Neuronal stem cell (in vitro differentiated cells): ENCODE results near the gene CLDN3. TPM values are rescaled to one million over a fixed set of nuclear protein-coding genes. Genes with fewer than 3 reads are reported as not detected.

ENCODE experiments used
- DNase-seq: peaks from one replicate; pipeline ENCODE4 v3.0.0-alpha.2; 2013; ENCODE audit warnings: low spot score
- H2AFZ ChIP-seq: one replicate; pipeline ENCODE4 v1.6.1; 2013; ENCODE audit warnings: mild to moderate bottlenecking, low read length, inconsistent platforms
- H2AK5ac ChIP-seq: 2 replicates; pipeline ENCODE4 v1.6.1; 2013; ENCODE audit warnings: low read depth, mild to moderate bottlenecking, inconsistent platforms, low read length, moderate library complexity, mixed read lengths
- H2BK120ac ChIP-seq: 2 replicates; pipeline ENCODE4 v1.6.1; 2013; ENCODE audit warnings: low read depth, mild to moderate bottlenecking, inconsistent platforms, low read length, moderate library complexity, mixed read lengths
- H2BK12ac ChIP-seq: one replicate; pipeline ENCODE4 v1.6.1; 2013; ENCODE audit warnings: low read length, inconsistent platforms
- H2BK15ac ChIP-seq: 2 replicates; pipeline ENCODE4 v1.6.1; 2013; ENCODE audit warnings: mild to moderate bottlenecking, low read length, inconsistent platforms, mixed read lengths
- H2BK5ac ChIP-seq: one replicate; pipeline ENCODE4 v1.6.1; 2013; ENCODE audit warnings: inconsistent platforms, mild to moderate bottlenecking, low read length, moderate library complexity
- H3K14ac ChIP-seq: one replicate; pipeline ENCODE4 v1.6.1; 2013; ENCODE audit warnings: low read length, inconsistent platforms
- H3K18ac ChIP-seq: 2 replicates; pipeline ENCODE4 v1.6.1; 2013; ENCODE audit warnings: low read length, inconsistent platforms
- H3K23ac ChIP-seq: 2 replicates; pipeline ENCODE4 v1.6.1; 2013; ENCODE audit warnings: low read depth, mild to moderate bottlenecking, mixed read lengths, low read length, inconsistent platforms; ENCODE audit not compliant: poor library complexity
- H3K27ac ChIP-seq: replicated peaks from 3 replicates; pipeline ENCODE4 v1.5.1; 2013; ENCODE audit warnings: low read length, inconsistent platforms
- H3K27me3 ChIP-seq, 3 experiments: 2 replicates each; pipeline ENCODE4 v1.6.1; 2013; ENCODE audit warnings: low read length in 3 of 3, mild to moderate bottlenecking in 2 of 3, inconsistent platforms in 1 of 3, low read depth in 1 of 3, mixed read lengths in 1 of 3, moderate library complexity in 1 of 3; ENCODE audit not compliant: control insufficient read depth in 3 of 3, insufficient read depth in 3 of 3
- H3K36me3 ChIP-seq, 2 donors: replicated peaks in 1 of 2; 2 replicates each; pipeline ENCODE4 v1.6.1; 2013; ENCODE audit warnings: low read length in 2 of 2; ENCODE audit not compliant: control insufficient read depth in 2 of 2, insufficient read depth in 2 of 2
- H3K4ac ChIP-seq: 2 replicates; pipeline ENCODE4 v1.6.1; 2013; ENCODE audit warnings: inconsistent platforms, mild to moderate bottlenecking, low read length, moderate library complexity
- H3K4me1 ChIP-seq, 2 donors: 1 replicate in 1 of 2; 2 replicates in 1 of 2; pipeline ENCODE4 v1.6.1; 2013; ENCODE audit warnings: low read length in 2 of 2, low read depth in 1 of 2; ENCODE audit not compliant: control insufficient read depth in 2 of 2, insufficient read depth in 1 of 2
- H3K4me2 ChIP-seq: one replicate; pipeline ENCODE4 v1.6.1; 2013; ENCODE audit warnings: mild to moderate bottlenecking, low read length, inconsistent platforms; ENCODE audit not compliant: insufficient read depth, poor library complexity, severe bottlenecking
- H3K4me3 ChIP-seq, 2 donors: 2 replicates each; pipeline ENCODE4 v1.5.1; 2013; ENCODE audit warnings: low read length in 2 of 2, mild to moderate bottlenecking in 2 of 2, inconsistent platforms in 1 of 2, moderate library complexity in 1 of 2
- H3K79me1 ChIP-seq: one replicate; pipeline ENCODE4 v1.6.1; 2013; ENCODE audit warnings: low read depth, mild to moderate bottlenecking, inconsistent platforms, low read length, moderate library complexity
- H3K9ac ChIP-seq: one replicate; pipeline ENCODE4 v1.6.1; 2013; ENCODE audit warnings: mild to moderate bottlenecking, low read depth, low read length, inconsistent platforms; ENCODE audit not compliant: poor library complexity
- H3K9me3 ChIP-seq, 2 donors: replicated peaks in 1 of 2; 2 replicates each; pipeline versions ENCODE3 to v1.6.1; 2013; ENCODE audit warnings: low read length in 2 of 2, mild to moderate bottlenecking in 2 of 2, inconsistent platforms in 1 of 2, low read depth in 1 of 2, mixed read lengths in 1 of 2, moderate library complexity in 1 of 2; ENCODE audit not compliant: control insufficient read depth in 2 of 2, insufficient read depth in 1 of 2
- H4K8ac ChIP-seq: one replicate; pipeline ENCODE4 v1.6.1; 2013; ENCODE audit warnings: low read depth, mild to moderate bottlenecking, inconsistent platforms, low read length, moderate library complexity
- H4K91ac ChIP-seq: one replicate; pipeline ENCODE4 v1.6.1; 2013; ENCODE audit warnings: low read length, low read depth, mild to moderate bottlenecking, inconsistent platforms; ENCODE audit not compliant: poor library complexity
- WGBS, 2 donors: extraction: QIAGEN DNeasy Blood & Tissue Kit; methylation state at CpG; one replicate each; pipeline ENCODE4 v1.1.7; 2013; ENCODE audit warnings: missing lambda C conversion rate in 2 of 2, mixed read lengths in 1 of 2; ENCODE audit not compliant: insufficient read length in 2 of 2, insufficient replicate concordance in 1 of 2; ENCODE audit errors: extremely low coverage in 2 of 2; 5-methylcytosine and 5-hydroxymethylcytosine counted together
- polyA plus RNA-seq, 2 experiments: library from polyadenylated mRNA; stranded (reverse); fragments of 200-250 nt; gene quantifications; one replicate each; pipeline ENCODE4 v1.2.3, GENCODE V29; 2013

Gene CLDN3
- polyA plus RNA-seq (2013, experiment 1 of 2), result 13.8 TPM
- polyA plus RNA-seq (2013, experiment 2 of 2), result 13.7 TPM

DNA sequence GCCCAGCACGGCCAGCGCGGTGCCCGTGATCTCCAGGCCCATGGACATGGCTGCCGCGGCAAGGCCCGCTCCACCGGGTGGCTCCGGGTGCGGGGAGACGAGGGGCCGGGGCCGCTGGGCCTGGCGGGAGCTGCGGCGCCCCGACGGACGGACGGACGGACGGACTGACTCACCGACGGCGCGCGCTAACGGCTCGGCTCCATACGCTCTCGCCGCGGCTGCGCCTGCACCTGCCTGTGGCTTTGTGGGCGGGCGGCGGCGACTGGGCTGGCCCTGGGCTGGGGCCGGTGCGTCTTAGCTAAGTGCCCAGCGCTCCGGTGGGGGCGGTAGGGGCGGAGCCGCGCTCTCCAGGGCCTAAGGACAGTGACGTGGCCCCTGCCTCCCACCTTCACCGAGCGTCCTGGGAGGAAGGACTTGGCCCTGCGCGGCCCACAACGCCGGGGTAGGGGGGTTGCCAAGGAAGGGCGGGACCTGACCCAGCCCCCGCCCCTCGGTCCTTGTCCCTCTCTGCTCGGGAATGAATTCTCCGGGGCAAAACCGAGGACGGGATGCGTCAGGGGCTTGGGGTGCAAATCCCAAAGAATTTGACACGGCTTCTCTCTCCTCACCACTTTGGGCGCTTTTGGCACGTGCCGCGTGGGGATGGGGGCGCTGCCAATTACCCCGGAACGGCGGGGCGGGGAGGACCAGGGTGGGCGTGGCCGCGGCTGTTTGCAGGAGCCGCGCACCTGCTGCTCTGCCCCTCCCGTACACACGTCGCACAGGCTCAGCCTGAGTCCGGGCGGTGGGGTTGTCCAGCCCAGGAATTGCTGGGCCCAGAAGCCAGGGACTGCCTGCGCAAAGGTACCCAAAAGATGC, at the start of gene CLDN3:
TSS of gene CLDN3 (minus strand) at position 269 of the 858 bp plus-strand sequence. CDS start at position 48, 221 bp downstream.
- no CpG with 5 or more reads among the region's 82 CpGs for WGBS, 2 donors

GRCh38 chr7:73817121-73817520, 47.1 kb upstream of the CLDN3 start:
- Histone ChIP-seq H3K4me3 (no peak overlapping the region), H2BK120ac (no peak overlapping the region), H2BK12ac (no peak overlapping the region), H3K36me3 (no peaks in the 10 kb centered on the region), H3K4me1 (no peaks in the 10 kb centered on the region), H3K4me2 (no peak overlapping the region), H2AFZ (no peak overlapping the region), H3K27me3 (no peaks in the 10 kb centered on the region), H2AK5ac (no peak overlapping the region), H3K4ac (no peak overlapping the region), H4K8ac (no peak overlapping the region), H3K14ac (no peak overlapping the region), H3K79me1 (no peaks in the 10 kb centered on the region), H3K9ac (no peak overlapping the region), H3K9me3 (no peaks in the 10 kb centered on the region), H3K23ac (no peak overlapping the region), H3K27ac (no peak overlapping the region), H2BK15ac (no peak overlapping the region), H2BK5ac (peak overlapping the region; percentile 39), H3K18ac (no peak overlapping the region), H4K91ac (no peak overlapping the region)
- WGBS, 2 donors, result no CpG with 5 or more reads among the region's 6 CpGs
- no peak for DNase-seq

More for the DNA sequence above, at the start of gene CLDN3:
- Histone ChIP-seq H2AK5ac (peak within 1 kb of the TSS; percentile 99), H3K36me3 (no peaks in the 10 kb centered on the region), H2BK5ac (peak within 1 kb of the TSS; percentile 75), H4K8ac (peak within 1 kb of the TSS; percentile 52), H3K4ac (peak within 1 kb of the TSS; percentile 76), H3K23ac (peak within 1 kb of the TSS; percentile 99), H3K27ac (peak within 1 kb of the TSS; percentile 54), H4K91ac (peak within 1 kb of the TSS; percentile 97), H3K4me3 (peak within 1 kb of the TSS; percentile 15 to 75), H3K9ac (peak within 1 kb of the TSS; percentile 91), H3K9me3 (peaks cover 0 to 3% of the 10 kb centered on the region in 2 donors), H2AFZ (peak within 1 kb of the TSS; percentile 85), H3K14ac (peak within 1 kb of the TSS; percentile 100), H3K79me1 (no peaks in the 10 kb centered on the region), H2BK120ac (peak within 1 kb of the TSS; percentile 41), H3K4me1 (peaks cover 0 to 9% of the 10 kb centered on the region in 2 donors), H3K27me3 (peaks cover 0 to 45% (median 15%) of the 10 kb centered on the region in 3 experiments), H3K18ac (peak within 1 kb of the TSS; percentile 99), H2BK15ac (peak within 1 kb of the TSS; percentile 96), H3K4me2 (peak within 1 kb of the TSS; percentile 89), H2BK12ac (peak within 1 kb of the TSS; percentile 47)
- DNase-seq, result peak; percentile 73

- no CpG with 5 or more reads among the region's 8 CpGs for WGBS, 2 donors
Observed at GRCh38 chr7:73815436-73815835, 45.4 kb upstream of the CLDN3 start.

DNA sequence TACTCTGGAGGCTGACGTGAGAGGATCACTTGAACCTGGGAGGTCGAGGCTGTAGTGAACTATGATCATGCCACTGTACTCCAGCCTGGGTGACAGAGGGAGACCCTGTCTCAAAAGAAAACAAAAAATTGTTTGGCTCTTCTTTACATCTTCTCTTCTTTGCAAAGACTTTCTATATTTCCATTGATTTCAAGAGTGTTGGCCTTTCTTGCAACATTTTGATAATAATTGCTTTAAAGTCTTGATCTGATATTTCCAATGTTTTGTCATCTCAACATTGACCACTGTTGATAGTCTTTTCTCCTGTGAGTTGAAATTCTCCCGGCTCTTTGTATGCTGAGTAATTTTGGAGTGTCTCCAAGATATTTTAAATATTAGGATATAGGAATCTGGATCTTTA, 42.9 kb upstream of the CLDN3 start:
- no CpG with 5 or more reads among the region's 3 CpGs for WGBS, 2 donors
- H2BK120ac ChIP-seq, result no peak overlapping the region
- H2BK5ac ChIP-seq, result no peak overlapping the region
- H3K79me1 ChIP-seq, result no peaks in the 10 kb centered on the region
- no peaks in the 10 kb centered on the region for H3K36me3 ChIP-seq
- no peak overlapping the region for H2BK15ac ChIP-seq
- no peaks in the 10 kb centered on the region for H3K27me3 ChIP-seq
- H3K9me3 ChIP-seq, result no peaks in the 10 kb centered on the region
- no peak overlapping the region for H2AFZ ChIP-seq
- H3K27ac ChIP-seq, result no peak overlapping the region
- H3K4me1 ChIP-seq, result peaks cover 0 to 2% of the 10 kb centered on the region in 2 donors
- H3K23ac ChIP-seq, result no peak overlapping the region
- H2BK12ac ChIP-seq, result no peak overlapping the region
- H3K14ac ChIP-seq, result no peak overlapping the region
- H4K8ac ChIP-seq, result no peak overlapping the region
- no peak overlapping the region for H3K4me3 ChIP-seq
- H3K4me2 ChIP-seq, result no peak overlapping the region
- no peak overlapping the region for H3K18ac ChIP-seq
- H3K4ac ChIP-seq, result no peak overlapping the region
- no peak overlapping the region for H2AK5ac ChIP-seq
- no peak for DNase-seq
- H3K9ac ChIP-seq, result no peak overlapping the region
- no peak overlapping the region for H4K91ac ChIP-seq

More at GRCh38 chr7:73815436-73815835, 45.4 kb upstream of the CLDN3 start:
- peak overlapping the region; percentile 65 for H2BK15ac ChIP-seq
- H3K4me3 ChIP-seq, result no peak overlapping the region
- no peaks in the 10 kb centered on the region for H3K9me3 ChIP-seq
- H3K27ac ChIP-seq, result no peak overlapping the region
- H3K14ac ChIP-seq, result no peak overlapping the region
- peak overlapping the region; percentile 5 for H3K18ac ChIP-seq
- no peak overlapping the region for H4K91ac ChIP-seq
- no peaks in the 10 kb centered on the region for H3K79me1 ChIP-seq
- no peak overlapping the region for H2AK5ac ChIP-seq
- H3K23ac ChIP-seq, result no peak overlapping the region
- H3K27me3 ChIP-seq, result no peaks in the 10 kb centered on the region
- H3K9ac ChIP-seq, result no peak overlapping the region
- peaks cover 0 to 2% of the 10 kb centered on the region in 2 donors for H3K4me1 ChIP-seq
- H3K4me2 ChIP-seq, result no peak overlapping the region
- no peak overlapping the region for H2BK120ac ChIP-seq
- no peak overlapping the region for H3K4ac ChIP-seq
- H4K8ac ChIP-seq, result no peak overlapping the region
- H2BK5ac ChIP-seq, result no peak overlapping the region
- no peak overlapping the region for H2BK12ac ChIP-seq
- no peaks in the 10 kb centered on the region for H3K36me3 ChIP-seq
- DNase-seq, result no peak
- no peak overlapping the region for H2AFZ ChIP-seq
